ENCODE results near the gene BAD. TPM values are rescaled to one million over a fixed set of nuclear protein-coding genes. Genes with fewer than 3 reads are reported as not detected.

Gene BAD
- polyA plus RNA-seq, 1 experiment: 36.1 TPM

DNA sequence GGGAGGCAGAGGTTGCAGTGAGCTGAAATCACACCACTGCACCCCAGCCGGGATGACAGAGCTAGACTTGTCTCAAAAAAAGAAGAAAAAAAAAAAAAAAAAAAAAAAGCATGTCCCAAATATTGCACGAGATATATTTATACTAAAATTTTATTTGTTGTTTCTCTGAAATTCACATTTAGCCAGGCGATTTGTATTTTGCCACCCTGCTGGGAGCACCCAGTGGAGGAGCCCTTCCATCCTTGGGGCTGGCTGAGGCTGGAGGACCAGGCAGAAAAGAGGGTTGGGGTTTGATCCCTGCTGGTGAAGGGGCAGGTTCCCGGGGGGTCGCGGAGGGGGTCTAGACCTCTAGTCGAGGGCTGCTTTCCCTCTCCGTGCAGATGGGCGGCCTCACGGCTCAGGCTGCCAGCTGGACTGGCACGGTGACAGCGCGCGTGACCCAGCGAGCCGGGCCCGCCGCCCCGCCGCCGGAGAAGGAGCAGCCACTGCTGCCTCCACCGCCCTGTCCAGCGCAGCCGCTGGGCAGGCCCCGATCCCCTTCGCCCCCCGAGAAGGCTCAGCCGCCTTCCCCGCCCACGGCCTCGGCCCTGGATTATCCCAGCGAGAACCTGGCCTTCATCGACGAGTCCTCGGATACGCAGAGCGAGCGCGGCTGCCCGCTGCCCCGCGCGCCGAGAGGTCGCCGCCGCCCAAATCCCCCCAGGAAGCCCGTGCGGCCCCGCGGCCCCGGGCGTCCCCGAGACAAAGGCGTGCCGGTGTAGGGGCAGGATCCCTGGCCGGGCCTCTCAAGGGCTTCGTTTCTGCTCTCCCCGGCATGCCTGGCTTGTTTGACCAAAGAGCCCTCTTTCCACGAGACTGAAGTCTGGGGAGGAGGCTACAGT is 14.7 kb upstream of the BAD start:
- H3K27ac ChIP-seq (ENCODE audit: low read depth, low read length): no peak overlapping the region
- no peak for DNase-seq (ENCODE audit: low read depth, low spot score)
- peaks cover 65% of the 10 kb centered on the region for H3K27me3 ChIP-seq (ENCODE audit: control insufficient read depth, insufficient read depth, low read length)
- TF ChIP-seq CTCF (IDR thresholded peaks at IDR 0.05; ENCODE audit: low read depth, low read length): no peak
- H3K9me3 ChIP-seq (ENCODE audit: control insufficient read depth, insufficient read depth, low read length): peaks cover 4% of the 10 kb centered on the region; the same call in 1 of the 2 replicates
- H3K4me3 ChIP-seq (ENCODE audit: low read depth, low read length): peak overlapping the region; percentile 27; the same call in 1 of the 2 replicates
- POLR2A ChIA-PET: no interaction called here
- CTCF ChIA-PET: interaction anchor here (0.7 to 1.0 kb wide), 2 partner anchors 14 to 95 kb away, joined by 3 read pairs; no protein-coding TSS in a partner anchor

DNA sequence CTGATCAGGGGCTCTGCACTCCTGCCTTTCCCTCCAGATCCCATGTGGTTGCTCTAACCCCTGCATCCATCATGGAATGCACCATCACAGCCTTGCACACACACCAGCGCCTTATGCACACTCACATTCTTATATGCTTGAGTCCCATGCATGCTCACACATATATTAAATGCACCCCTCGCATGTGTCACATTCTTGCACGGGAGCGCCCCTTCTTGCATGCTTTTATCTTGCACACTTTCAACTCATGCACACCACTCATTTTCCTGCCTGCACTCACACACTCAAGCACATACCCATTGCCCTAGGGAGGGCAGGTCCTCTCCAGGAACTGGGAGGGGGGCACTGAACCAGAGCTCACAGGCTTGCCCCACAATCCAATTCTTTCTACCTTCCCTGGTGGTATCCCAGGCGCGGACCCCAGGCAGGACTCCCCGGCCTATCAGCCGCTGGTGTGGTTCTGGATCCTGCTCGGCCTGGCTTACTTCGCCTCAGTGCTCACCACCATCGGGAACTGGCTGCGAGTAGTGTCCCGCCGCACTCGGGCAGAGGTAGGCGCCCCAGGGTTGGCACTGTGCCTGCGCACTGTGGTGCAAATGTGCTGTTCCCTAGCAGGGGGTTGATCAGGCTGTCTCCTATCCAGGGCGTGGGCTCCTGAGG is 13.4 kb upstream of the BAD start:
- Histone ChIP-seq H3K4me3 (ENCODE audit: low read depth, low read length) (no peak overlapping the region), H3K27me3 (ENCODE audit: control insufficient read depth, insufficient read depth, low read length) (peaks cover 75% of the 10 kb centered on the region), H3K9me3 (ENCODE audit: control insufficient read depth, insufficient read depth, low read length) (peaks cover 4% of the 10 kb centered on the region; the same call in 1 of the 2 replicates), H3K27ac (ENCODE audit: low read depth, low read length) (no peak overlapping the region)
- ChIA-PET CTCF (interaction anchor here (1.0 kb wide), 2 partner anchors 23 to 94 kb away, joined by 3 read pairs; no protein-coding TSS in a partner anchor), POLR2A (no interaction called here)
- TF ChIP-seq CTCF (IDR thresholded peaks at IDR 0.05; ENCODE audit: low read depth, low read length): no peak
- no peak for DNase-seq (ENCODE audit: low read depth, low spot score)

- peaks cover 83% of the 10 kb centered on the region for H3K27me3 ChIP-seq (ENCODE audit: control insufficient read depth, insufficient read depth, low read length)
- ChIA-PET POLR2A (no interaction called here), CTCF (interaction anchor here (1.0 to 2.7 kb wide), 3 partner anchors 7 to 45 kb away, joined by 3 to 14 read pairs (median 3); no protein-coding TSS in a partner anchor)
- DNase-seq (ENCODE audit: low read depth, low spot score): no peak
- no peak for TF ChIP-seq CTCF (IDR thresholded peaks at IDR 0.05; ENCODE audit: low read depth, low read length)
- peaks cover 4% of the 10 kb centered on the region; the same call in 1 of the 2 replicates for H3K9me3 ChIP-seq (ENCODE audit: control insufficient read depth, insufficient read depth, low read length)
- no peak overlapping the region for H3K4me3 ChIP-seq (ENCODE audit: low read depth, low read length)
- no peak overlapping the region for H3K27ac ChIP-seq (ENCODE audit: low read depth, low read length)
Observed at GRCh38 chr11:64296830-64297698, 12.6 kb upstream of the BAD start.

GRCh38 chr11:64296236-64296635 is 11.8 kb upstream of the BAD start:
- H3K27me3 ChIP-seq (ENCODE audit: control insufficient read depth, insufficient read depth, low read length): peaks cover 85% of the 10 kb centered on the region
- H3K9me3 ChIP-seq (ENCODE audit: control insufficient read depth, insufficient read depth, low read length): peaks cover 4% of the 10 kb centered on the region; the same call in 1 of the 2 replicates
- no peak overlapping the region for H3K4me3 ChIP-seq (ENCODE audit: low read depth, low read length)
- DNase-seq (ENCODE audit: low read depth, low spot score): no peak
- ChIA-PET POLR2A (no interaction called here), CTCF (interaction anchor here (1.0 to 2.7 kb wide), 2 partner anchors 8 to 46 kb away, joined by 3 to 14 read pairs; no protein-coding TSS in a partner anchor)
- no peak overlapping the region for H3K27ac ChIP-seq (ENCODE audit: low read depth, low read length)
- TF ChIP-seq CTCF (IDR thresholded peaks at IDR 0.05; ENCODE audit: low read depth, low read length): no peak

Measured in AG04450 (cell line).